K562 (cell line): Measurements from ENCODE around the gene PSEN1.

Experiments used
- BHLHE40 ChIP-seq: IDR thresholded peaks from 2 replicates; pipeline ENCODE4 v1.6.1; 2011; ENCODE audit warnings: low read length, improper control_type of control experiment
- JUN ChIP-seq, 2 experiments: sonication (generic) in 1 of 2; formaldehyde crosslinking in 1 of 2; IDR thresholded peaks; 2 replicates each; pipeline versions ENCODE4 v1.6.1 to v1.8.0; 2012 to 2022; ENCODE audit warnings: borderline replicate concordance in 2 of 2, mild to moderate bottlenecking in 2 of 2, improper control_type of control experiment in 1 of 2, low read depth in 1 of 2, low read length in 1 of 2, missing genetic modification reagents in 1 of 2
- MECOM ChIP-seq: fragments of 250-450 bp; sonication (Bioruptor Pico); IDR thresholded peaks from 2 replicates; pipeline ENCODE4 v1.8.0; 2022; ENCODE audit warnings: inconsistent platforms
- PREB ChIP-seq: sonication (generic); formaldehyde crosslinking; IDR thresholded peaks from 2 replicates; pipeline ENCODE4 v1.8.1; 2023; ENCODE audit warnings: mild to moderate bottlenecking, missing genetic modification reagents
- TCF3 ChIP-seq: sonication (generic); formaldehyde crosslinking; IDR thresholded peaks from 2 replicates; pipeline ENCODE4 v1.4.0; 2020; ENCODE audit warnings: mild to moderate bottlenecking, missing genetic modification reagents
- TCF7 ChIP-seq: sonication (generic); IDR thresholded peaks from 2 replicates; pipeline ENCODE4 v1.6.1; 2016; ENCODE audit warnings: antibody characterized with exemption, borderline replicate concordance
- ZNF165 ChIP-seq: fragments of 250-450 bp; sonication (Bioruptor Pico); IDR thresholded peaks from 2 replicates; pipeline ENCODE4 v1.4.0; 2020; ENCODE audit warnings: borderline replicate concordance
- TF ChIP-seq, protein P1 (sequence below), 3 experiments: IDR thresholded peaks in 2 of 3; conservative IDR thresholded peaks in 1 of 3; 2 replicates each; pipeline ENCODE4 v1.5.1; 2011 to 2012; ENCODE audit warnings: low read length in 3 of 3, mild to moderate bottlenecking in 3 of 3, control low read depth in 2 of 3, improper control_type of control experiment in 1 of 3, inconsistent platforms in 1 of 3, low read depth in 1 of 3, mixed read lengths in 1 of 3, moderate library complexity in 1 of 3; ENCODE audit not compliant: insufficient read depth in 2 of 3

- TF ChIP-seq PREB (no peak), TCF3 (CRISPR knock-in tag) (no peak), BHLHE40 (no peak), ZNF165 (CRISPR knock-in tag) (no peak), JUN (IDR thresholded peaks at IDR 0.05; ENCODE audit: borderline replicate concordance, low read depth, low read length) (no peak), JUN (CRISPR knock-in tag; IDR thresholded peaks at IDR 0.05; ENCODE audit: borderline replicate concordance) (no peak), MECOM (no peak), TCF7 (no peak)
- TF ChIP-seq, protein P1, sequence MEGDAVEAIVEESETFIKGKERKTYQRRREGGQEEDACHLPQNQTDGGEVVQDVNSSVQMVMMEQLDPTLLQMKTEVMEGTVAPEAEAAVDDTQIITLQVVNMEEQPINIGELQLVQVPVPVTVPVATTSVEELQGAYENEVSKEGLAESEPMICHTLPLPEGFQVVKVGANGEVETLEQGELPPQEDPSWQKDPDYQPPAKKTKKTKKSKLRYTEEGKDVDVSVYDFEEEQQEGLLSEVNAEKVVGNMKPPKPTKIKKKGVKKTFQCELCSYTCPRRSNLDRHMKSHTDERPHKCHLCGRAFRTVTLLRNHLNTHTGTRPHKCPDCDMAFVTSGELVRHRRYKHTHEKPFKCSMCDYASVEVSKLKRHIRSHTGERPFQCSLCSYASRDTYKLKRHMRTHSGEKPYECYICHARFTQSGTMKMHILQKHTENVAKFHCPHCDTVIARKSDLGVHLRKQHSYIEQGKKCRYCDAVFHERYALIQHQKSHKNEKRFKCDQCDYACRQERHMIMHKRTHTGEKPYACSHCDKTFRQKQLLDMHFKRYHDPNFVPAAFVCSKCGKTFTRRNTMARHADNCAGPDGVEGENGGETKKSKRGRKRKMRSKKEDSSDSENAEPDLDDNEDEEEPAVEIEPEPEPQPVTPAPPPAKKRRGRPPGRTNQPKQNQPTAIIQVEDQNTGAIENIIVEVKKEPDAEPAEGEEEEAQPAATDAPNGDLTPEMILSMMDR (IDR thresholded peaks at IDR 0.05 in 2 of 3, conservative IDR thresholded peaks at IDR 0.05 in 1 of 3; ENCODE audit: insufficient read depth in 2 of 3, low read depth in 1 of 3, low read length in 3 of 3): peak in 2 of 3 experiments; percentile 15 to 59; a peak in 3 of 6 replicates
These were observed 36.9 kb downstream of the PSEN1 start for GRCh38 chr14:73173092-73173735.
